Thoracic aorta (tissue), 2 donors: ENCODE measurements around the gene TRMT11. TPM values are rescaled to one million over a fixed set of nuclear protein-coding genes. Genes with fewer than 3 reads are reported as not detected.
"Not testable (repeated sequence)": the region's sequence is repeated elsewhere in the genome, so short reads cannot be mapped to it uniquely, and the experiment has no call there.

Experiments used
- ATAC-seq: fragments of 150-250 bp; one replicate; pipeline ENCODE4 v1.8.0; 2017; ENCODE audit warnings: low read depth; ENCODE audit not compliant: insufficient number of reproducible peaks, low FRiP score
- DNase-seq: peaks from one replicate; pipeline ENCODE4 v3.0.0-alpha.2; 2020; ENCODE audit warnings: low spot score
- H3K27ac ChIP-seq, 2 donors: fragments of 200-600 bp; sonication (generic); 1 replicate in 1 of 2; 2 replicates in 1 of 2; pipeline ENCODE4 v1.5.1; 2016; ENCODE audit warnings: mild to moderate bottlenecking in 2 of 2, moderate library complexity in 2 of 2
- H3K27me3 ChIP-seq: fragments of 200-600 bp; sonication (generic); replicated peaks from 2 replicates; pipeline ENCODE4 v1.6.0; 2016; ENCODE audit warnings: mild to moderate bottlenecking; ENCODE audit not compliant: insufficient read depth
- H3K36me3 ChIP-seq: fragments of 200-600 bp; sonication (generic); one replicate; pipeline ENCODE4 v1.5.1; 2016
- H3K4me1 ChIP-seq, 2 donors: fragments of 200-600 bp; sonication (generic); 1 replicate in 1 of 2; 2 replicates in 1 of 2; pipeline versions ENCODE4 v1.5.1 to v1.6.0; 2016; ENCODE audit warnings: low read depth in 2 of 2, mild to moderate bottlenecking in 1 of 2; ENCODE audit not compliant: control insufficient read depth in 1 of 2
- H3K4me3 ChIP-seq: fragments of 200-600 bp; sonication (generic); 2 replicates; pipeline ENCODE4 v1.5.1; 2016; ENCODE audit warnings: mild to moderate bottlenecking
- H3K9me3 ChIP-seq: fragments of 200-600 bp; sonication (generic); 2 replicates; pipeline ENCODE4 v1.5.1; 2016
- total RNA-seq, 2 donors: library from RNA; depleted of rRNA; stranded (reverse); fragments of >200 nt; gene quantifications; one replicate each; pipeline versions ENCODE4 v1.1.0 to v1.2.3, GENCODE V29; 2016
- TF ChIP-seq, protein P1 (sequence below): fragments of 200-600 bp; sonication (generic); IDR thresholded peaks from one replicate; pipeline ENCODE4 v1.5.1; 2019; ENCODE audit warnings: antibody characterized with exemption

The TRMT11 gene
- total RNA-seq, 2 donors from 2014 or later: 33.6 to 54.0 TPM

DNA sequence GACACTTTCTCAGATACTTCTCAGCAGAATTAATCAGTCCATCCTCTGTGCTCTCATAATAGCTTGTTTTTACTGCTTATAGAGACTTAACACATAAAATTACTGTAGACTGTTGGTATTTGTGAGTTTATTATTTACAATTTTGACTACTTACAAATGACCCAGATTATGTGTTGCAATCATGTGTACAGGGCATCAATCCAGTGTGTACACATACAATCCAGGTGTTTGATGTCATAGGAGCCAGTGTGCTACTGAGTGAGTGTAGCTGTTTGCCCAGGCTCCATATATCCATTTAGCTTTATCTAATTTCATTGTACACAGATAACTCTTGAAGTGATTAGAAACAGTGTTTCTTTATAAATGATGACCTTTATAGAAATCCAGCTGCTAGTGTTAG is 31.3 kb downstream of the TRMT11 start:
- no peak overlapping the region for H3K4me3 ChIP-seq
- no peaks in the 10 kb centered on the region for H3K4me1 ChIP-seq
- ATAC-seq (no peak), DNase-seq (no peak)
- H3K36me3 ChIP-seq: peaks cover 34% of the 10 kb centered on the region
- no peaks in the 10 kb centered on the region for H3K9me3 ChIP-seq
- TF ChIP-seq, protein P1, sequence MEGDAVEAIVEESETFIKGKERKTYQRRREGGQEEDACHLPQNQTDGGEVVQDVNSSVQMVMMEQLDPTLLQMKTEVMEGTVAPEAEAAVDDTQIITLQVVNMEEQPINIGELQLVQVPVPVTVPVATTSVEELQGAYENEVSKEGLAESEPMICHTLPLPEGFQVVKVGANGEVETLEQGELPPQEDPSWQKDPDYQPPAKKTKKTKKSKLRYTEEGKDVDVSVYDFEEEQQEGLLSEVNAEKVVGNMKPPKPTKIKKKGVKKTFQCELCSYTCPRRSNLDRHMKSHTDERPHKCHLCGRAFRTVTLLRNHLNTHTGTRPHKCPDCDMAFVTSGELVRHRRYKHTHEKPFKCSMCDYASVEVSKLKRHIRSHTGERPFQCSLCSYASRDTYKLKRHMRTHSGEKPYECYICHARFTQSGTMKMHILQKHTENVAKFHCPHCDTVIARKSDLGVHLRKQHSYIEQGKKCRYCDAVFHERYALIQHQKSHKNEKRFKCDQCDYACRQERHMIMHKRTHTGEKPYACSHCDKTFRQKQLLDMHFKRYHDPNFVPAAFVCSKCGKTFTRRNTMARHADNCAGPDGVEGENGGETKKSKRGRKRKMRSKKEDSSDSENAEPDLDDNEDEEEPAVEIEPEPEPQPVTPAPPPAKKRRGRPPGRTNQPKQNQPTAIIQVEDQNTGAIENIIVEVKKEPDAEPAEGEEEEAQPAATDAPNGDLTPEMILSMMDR: no peak
- no peaks in the 10 kb centered on the region for H3K27me3 ChIP-seq
- H3K27ac ChIP-seq: no peak overlapping the region

DNA sequence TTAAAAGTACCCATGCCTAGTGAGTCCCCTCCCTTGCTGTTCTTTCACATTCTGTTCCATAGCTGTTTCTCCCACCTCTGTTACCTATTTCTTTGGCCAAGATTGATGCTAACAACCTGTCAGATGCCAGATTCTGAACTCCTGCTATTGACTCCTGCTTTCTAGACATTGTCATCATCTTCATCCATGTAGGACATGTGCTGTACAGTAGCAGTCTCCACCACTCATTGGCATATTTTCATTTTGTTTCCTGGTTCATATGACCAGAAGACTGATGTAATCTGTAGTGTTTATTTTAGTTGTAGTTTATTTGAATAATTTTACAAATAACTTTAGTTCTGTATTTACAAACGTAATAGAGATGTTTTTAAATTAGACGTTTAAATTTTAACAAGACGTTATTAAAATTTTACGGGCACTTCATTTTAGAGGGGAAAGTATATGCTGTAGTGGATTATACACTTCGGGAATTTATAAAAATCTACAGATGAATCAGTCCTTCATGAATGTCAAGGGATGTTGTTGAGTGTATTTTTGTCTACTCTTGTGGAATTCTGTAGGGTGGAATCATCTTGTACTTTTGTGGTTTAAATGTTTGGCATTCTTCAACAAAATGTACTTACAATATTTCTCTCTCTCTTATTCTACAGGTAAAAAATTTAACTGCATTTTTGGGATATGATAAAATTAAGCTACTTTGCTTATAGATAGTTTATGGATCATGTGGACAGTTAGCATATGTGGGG is 34.1 kb downstream of the TRMT11 start:
- ATAC-seq (no peak), DNase-seq (no peak)
- no peak overlapping the region for H3K4me3 ChIP-seq
- TF ChIP-seq, protein P1: no peak
- H3K27me3 ChIP-seq: no peaks in the 10 kb centered on the region
- no peaks in the 10 kb centered on the region for H3K4me1 ChIP-seq
- H3K27ac ChIP-seq: no peak overlapping the region
- peaks cover 30% of the 10 kb centered on the region for H3K36me3 ChIP-seq
- H3K9me3 ChIP-seq: no peaks in the 10 kb centered on the region

DNA sequence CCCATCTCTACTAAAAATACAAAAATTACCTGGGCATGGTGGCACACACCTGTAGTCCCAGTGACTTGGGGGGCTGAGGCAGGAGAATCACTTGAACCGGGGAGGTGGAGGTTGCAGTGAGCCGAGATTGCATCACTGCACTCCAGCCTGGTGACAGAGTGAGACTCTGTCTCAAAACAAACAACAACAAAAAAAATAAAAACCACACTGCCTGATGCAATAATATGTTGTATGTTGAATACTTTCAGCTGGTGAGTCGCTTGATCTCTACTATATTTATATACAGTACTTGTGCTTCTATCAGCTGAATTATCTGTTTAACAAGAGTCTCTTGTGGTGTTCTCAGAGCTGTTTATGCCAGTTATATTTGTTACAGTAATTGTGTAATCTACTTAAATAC is 37.1 kb downstream of the TRMT11 start:
- not testable (repeated sequence) for DNase-seq, ATAC-seq, H3K9me3 ChIP-seq, H3K4me3 ChIP-seq, H3K4me1 ChIP-seq, H3K27me3 ChIP-seq, H3K27ac ChIP-seq
- H3K36me3 ChIP-seq: peaks cover 25% of the 10 kb centered on the region

DNA sequence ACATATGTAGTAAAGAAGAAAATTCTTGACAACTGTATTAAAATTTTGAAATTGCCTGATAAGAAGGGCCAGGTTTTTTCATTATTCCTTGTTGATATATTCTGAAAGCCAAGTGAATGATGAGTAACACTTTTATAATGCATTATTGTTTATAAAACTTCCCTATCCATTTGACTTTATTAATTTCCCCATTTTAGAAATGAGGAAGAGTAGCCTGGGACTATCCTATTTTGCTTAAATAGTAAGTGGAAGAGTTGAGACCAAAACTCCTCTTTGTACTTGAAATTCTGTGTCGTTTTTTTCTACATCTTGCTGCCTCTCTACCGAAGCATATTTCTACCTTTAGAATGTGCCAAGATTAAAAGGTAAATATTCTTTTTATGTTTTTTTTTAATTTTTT is 39.7 kb downstream of the TRMT11 start:
- Histone ChIP-seq H3K4me3 (no peak overlapping the region), H3K36me3 (peaks cover 11% of the 10 kb centered on the region), H3K27ac (no peak overlapping the region), H3K27me3 (no peaks in the 10 kb centered on the region), H3K4me1 (no peaks in the 10 kb centered on the region), H3K9me3 (no peaks in the 10 kb centered on the region)
- no peak for DNase-seq
- TF ChIP-seq, protein P1: no peak
- no peak for ATAC-seq

DNA sequence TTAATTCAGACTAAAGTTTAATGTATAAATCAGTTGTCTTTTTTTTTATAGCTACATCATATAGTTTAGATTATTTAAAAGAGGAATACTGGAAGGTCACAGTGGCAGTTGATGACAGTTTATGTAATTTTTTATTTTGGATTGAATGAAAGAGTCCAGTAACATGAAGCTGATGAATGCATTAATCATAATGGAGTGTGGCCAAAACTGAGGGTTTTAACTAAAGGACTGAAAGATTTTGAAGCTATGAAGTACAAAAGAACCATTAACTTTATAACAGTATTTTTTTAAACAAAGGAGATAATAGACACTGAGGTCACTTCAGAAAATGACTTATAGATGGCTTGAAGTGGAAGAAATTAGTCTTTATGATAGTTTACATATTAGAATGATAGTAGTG is 41.3 kb downstream of the TRMT11 start:
- no peak for DNase-seq
- H3K27ac ChIP-seq: no peak overlapping the region
- no peak for ATAC-seq
- TF ChIP-seq, protein P1: no peak
- no peaks in the 10 kb centered on the region for H3K27me3 ChIP-seq
- H3K4me3 ChIP-seq: no peak overlapping the region
- no peaks in the 10 kb centered on the region for H3K4me1 ChIP-seq
- peaks cover 10% of the 10 kb centered on the region for H3K36me3 ChIP-seq
- no peaks in the 10 kb centered on the region for H3K9me3 ChIP-seq

DNA sequence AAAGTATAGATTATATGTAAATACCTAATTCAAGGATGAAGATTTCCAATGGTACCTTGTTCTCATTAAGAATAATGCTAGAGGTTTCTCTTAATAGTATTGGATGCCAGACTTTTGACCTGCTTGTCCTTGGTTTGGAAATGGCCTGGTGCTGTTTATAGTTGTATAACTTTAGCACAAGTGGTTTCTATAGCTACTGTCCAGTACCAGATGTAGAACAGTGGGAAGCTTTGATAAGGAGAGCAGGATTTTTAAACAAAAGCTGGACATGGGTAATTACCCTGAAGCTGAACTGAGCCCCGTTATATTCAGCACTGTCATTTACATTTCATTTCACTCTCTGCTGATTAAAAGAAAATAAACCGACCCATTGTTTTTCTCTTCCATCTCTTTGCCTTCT is 43.7 kb downstream of the TRMT11 start:
- Histone ChIP-seq H3K36me3 (no peaks in the 10 kb centered on the region), H3K9me3 (no peaks in the 10 kb centered on the region), H3K27ac (no peak overlapping the region), H3K4me1 (peaks cover 0 to 9% of the 10 kb centered on the region in 2 donors), H3K27me3 (no peaks in the 10 kb centered on the region), H3K4me3 (no peak overlapping the region)
- DNase-seq (no peak), ATAC-seq (no peak)
- TF ChIP-seq, protein P1: no peak
